CD4-positive, alpha-beta T cell (primary cell): ENCODE measurements around the gene GZF1. TPM values are rescaled to one million over a fixed set of nuclear protein-coding genes. Genes with fewer than 3 reads are reported as not detected.

Experiments used
- ATAC-seq: fragments of 200-7000 bp; cut with Tn5 transposase; one replicate; pipeline ENCODE4 v1.10.0; 2022; ENCODE audit warnings: mild to moderate bottlenecking; ENCODE audit not compliant: poor library complexity
- CTCF ChIA-PET: fragments of 350-600 bp; sonication (Branson Sonifier 250); formaldehyde crosslinking; loops from one replicate; lab custom pipeline; 2021; ENCODE audit warnings: antibody characterized with exemption, inconsistent platforms; lab: Charles Lee
- POLR2A ChIA-PET: fragments of 350-600 bp; sonication (Branson Sonifier 250); formaldehyde crosslinking; loops from one replicate; lab custom pipeline; 2021; ENCODE audit warnings: antibody characterized with exemption, inconsistent platforms; lab: Charles Lee
- DNase-seq, 14 experiments: peaks; one replicate each; pipeline ENCODE4 v3.0.0-alpha.2; 2013 to 2020; ENCODE audit warnings: mixed read lengths in 2 of 14
- H3K27ac ChIP-seq, 2 donors: one replicate each; pipeline versions ENCODE4 v1.5.1 to v1.7.0; 2013; ENCODE audit warnings: low read length in 2 of 2, low read depth in 1 of 2, mild to moderate bottlenecking in 1 of 2
- H3K27me3 ChIP-seq, 2 experiments: 1 replicate in 1 of 2; 2 replicates in 1 of 2; pipeline versions ENCODE4 v1.6.1 to v1.7.0; 2013; ENCODE audit warnings: low read length in 2 of 2, control low read depth in 1 of 2, mild to moderate bottlenecking in 1 of 2, moderate library complexity in 1 of 2; ENCODE audit not compliant: insufficient read depth in 2 of 2, control insufficient read depth in 1 of 2
- H3K36me3 ChIP-seq: one replicate; pipeline ENCODE4 v1.6.1; 2013; ENCODE audit warnings: low read length, control low read depth; ENCODE audit not compliant: insufficient read depth
- H3K4me1 ChIP-seq: one replicate; pipeline ENCODE4 v1.6.1; 2013; ENCODE audit warnings: low read length, control low read depth; ENCODE audit not compliant: insufficient read depth
- H3K4me3 ChIP-seq: one replicate; pipeline ENCODE4 v1.5.1; 2013; ENCODE audit warnings: mild to moderate bottlenecking, low read length, moderate library complexity
- H3K9me3 ChIP-seq, 2 experiments: 1 replicate in 1 of 2; 2 replicates in 1 of 2; pipeline versions ENCODE4 v1.6.1 to v1.7.0; 2013; ENCODE audit warnings: low read length in 2 of 2, mild to moderate bottlenecking in 2 of 2, control low read depth in 1 of 2, moderate library complexity in 1 of 2; ENCODE audit not compliant: control insufficient read depth in 1 of 2, insufficient read depth in 1 of 2
- H3K27ac Mint-ChIP-seq: one replicate; pipeline ENCODE4 v1.8.0; 2020; ENCODE audit warnings: mixed read lengths
- H3K27me3 Mint-ChIP-seq: one replicate; pipeline ENCODE4 v1.8.0; 2021; ENCODE audit warnings: mixed read lengths
- H3K36me3 Mint-ChIP-seq: one replicate; pipeline ENCODE4 v1.8.0; 2021; ENCODE audit warnings: low read depth, mixed read lengths
- H3K4me1 Mint-ChIP-seq: one replicate; pipeline ENCODE4 v1.8.0; 2021; ENCODE audit warnings: low read depth, mixed read lengths
- H3K4me3 Mint-ChIP-seq: one replicate; pipeline ENCODE4 v1.8.0; 2020; ENCODE audit warnings: mild to moderate bottlenecking, mixed read lengths
- H3K9me3 Mint-ChIP-seq: one replicate; pipeline ENCODE4 v1.8.0; 2020; ENCODE audit warnings: mixed read lengths
- CTCF ChIP-seq: fragments of 200-600 bp; IDR thresholded peaks from one replicate; pipeline ENCODE4 v1.8.0; 2022; ENCODE audit warnings: antibody characterized with exemption, mild to moderate bottlenecking
- intact Hi-C, 2 experiments: fragments of 100-400 bp; cut with DNase I in 1 of 2; cut with micrococcal nuclease in 1 of 2; formaldehyde crosslinking; loops; one replicate each; pipeline versions ENCODE4 v1.15.1 to v1.9.0; 2023 to 2025; cut with DNase I, micrococcal nuclease
- total RNA-seq, 174 experiments: library from RNA in 2 of 174; stranded (reverse) in 2 of 174; gene quantifications; one replicate each; pipeline ENCODE4 v1.2.3 and lab custom pipeline; 2021 to 2026

GZF1 gene
- total RNA-seq, 2 experiments from 2014 or later: 38.1 to 43.6 TPM

- peaks cover 40% of the 10 kb centered on the region for H3K4me1 Mint-ChIP-seq
- Histone ChIP-seq H3K4me3 (peak overlapping the region; percentile 93), H3K9me3 (no peaks in the 10 kb centered on the region), H3K27me3 (no peaks in the 10 kb centered on the region), H3K36me3 (peaks cover 15% of the 10 kb centered on the region), H3K27ac (peak overlapping the region; percentile 76 to 95), H3K4me1 (peaks cover 34% of the 10 kb centered on the region)
- DNase-seq (no peak), ATAC-seq (no peak)
- H3K36me3 Mint-ChIP-seq: peaks cover 26% of the 10 kb centered on the region
- no peak for TF ChIP-seq CTCF
- CTCF ChIA-PET: interaction anchor here (1.7 to 2.0 kb wide), 2 partner anchors 9 to 63 kb away, joined by 7 to 22 read pairs; partner anchors contain the start of genes NAPB and NXT1
- H3K27me3 Mint-ChIP-seq: no peaks in the 10 kb centered on the region
- POLR2A ChIA-PET: interaction anchor here (1.4 to 3.3 kb wide), 3 partner anchors 8 to 62 kb away, joined by 4 to 83 read pairs (median 36); partner anchors contain the start of genes NAPB and NXT1
- intact Hi-C loops: loop anchor here (1.0 to 5.0 kb wide), 2 partner anchors 8 to 1839 kb away; partner anchors contain the start of genes ENTPD6 (in 1 of the 2) and NXT1 (in 1 of the 2)
- no peaks in the 10 kb centered on the region for H3K9me3 Mint-ChIP-seq
- H3K4me3 Mint-ChIP-seq: peak overlapping the region; percentile 88
- H3K27ac Mint-ChIP-seq: peak overlapping the region; percentile 99
Observed at GRCh38 chr20:23358563-23358906, 3.4 kb upstream of the GZF1 start.

GRCh38 chr20:23358923-23359593 is 2.9 kb upstream of the GZF1 start:
- ChIA-PET POLR2A (interaction anchor here (2.7 to 3.3 kb wide), 2 partner anchors 9 to 61 kb away, joined by 36 to 83 read pairs; partner anchors contain the start of genes NAPB and NXT1), CTCF (interaction anchor here (1.7 to 2.0 kb wide), 2 partner anchors 9 to 62 kb away, joined by 7 to 22 read pairs; partner anchors contain the start of genes NAPB and NXT1)
- Histone ChIP-seq H3K4me3 (no peak overlapping the region), H3K9me3 (no peaks in the 10 kb centered on the region), H3K27ac (no peak overlapping the region), H3K27me3 (no peaks in the 10 kb centered on the region), H3K4me1 (peaks cover 35% of the 10 kb centered on the region), H3K36me3 (peaks cover 14% of the 10 kb centered on the region)
- ATAC-seq (no peak), DNase-seq (peak in 1 of 14 experiments; percentile 11)
- H3K36me3 Mint-ChIP-seq: peaks cover 30% of the 10 kb centered on the region
- TF ChIP-seq CTCF: no peak
- H3K27ac Mint-ChIP-seq: peak overlapping the region; percentile 99
- H3K9me3 Mint-ChIP-seq: no peaks in the 10 kb centered on the region
- H3K4me3 Mint-ChIP-seq: peak overlapping the region; percentile 88
- H3K27me3 Mint-ChIP-seq: no peaks in the 10 kb centered on the region
- H3K4me1 Mint-ChIP-seq: peaks cover 45% of the 10 kb centered on the region
- intact Hi-C loops: loop anchor here (1.0 to 5.0 kb wide), 2 partner anchors 9 to 1838 kb away; partner anchors contain the start of genes ENTPD6 (in 1 of the 2) and NXT1 (in 1 of the 2)

- DNase-seq (no peak), ATAC-seq (no peak)
- Histone ChIP-seq H3K4me1 (peaks cover 39% of the 10 kb centered on the region), H3K4me3 (no peak overlapping the region), H3K27me3 (no peaks in the 10 kb centered on the region), H3K36me3 (peaks cover 11% of the 10 kb centered on the region), H3K9me3 (no peaks in the 10 kb centered on the region), H3K27ac (peak overlapping the region in 1 of 2 donors; percentile 95)
- Mint-ChIP-seq H3K27ac (peak overlapping the region; percentile 99), H3K27me3 (no peaks in the 10 kb centered on the region), H3K36me3 (peaks cover 37% of the 10 kb centered on the region), H3K4me1 (peaks cover 56% of the 10 kb centered on the region), H3K9me3 (no peaks in the 10 kb centered on the region), H3K4me3 (peak overlapping the region; percentile 91)
- CTCF ChIA-PET: interaction anchor here (1.7 kb wide), 1 partner anchor 11 kb away, joined by 7 read pairs; no protein-coding TSS in a partner anchor
- intact Hi-C loops: loop anchor here in 1 of 2 experiments (5.0 kb wide), 1 partner anchor 62 kb away; the partner anchor contains the start of gene NAPB
- no peak for TF ChIP-seq CTCF
- POLR2A ChIA-PET: interaction anchor here (1.4 to 2.1 kb wide), 2 partner anchors 10 to 60 kb away, joined by 23 to 61 read pairs; partner anchors contain the start of genes NAPB and NXT1
Observed at GRCh38 chr20:23360531-23360930, 1.5 kb upstream of the GZF1 start.
